ENCODE data around the gene VPS37B.
"Not testable (repeated sequence)": the region's sequence is repeated elsewhere in the genome, so short reads cannot be mapped to it uniquely, and the experiment has no call there.

Gene VPS37B

DNA sequence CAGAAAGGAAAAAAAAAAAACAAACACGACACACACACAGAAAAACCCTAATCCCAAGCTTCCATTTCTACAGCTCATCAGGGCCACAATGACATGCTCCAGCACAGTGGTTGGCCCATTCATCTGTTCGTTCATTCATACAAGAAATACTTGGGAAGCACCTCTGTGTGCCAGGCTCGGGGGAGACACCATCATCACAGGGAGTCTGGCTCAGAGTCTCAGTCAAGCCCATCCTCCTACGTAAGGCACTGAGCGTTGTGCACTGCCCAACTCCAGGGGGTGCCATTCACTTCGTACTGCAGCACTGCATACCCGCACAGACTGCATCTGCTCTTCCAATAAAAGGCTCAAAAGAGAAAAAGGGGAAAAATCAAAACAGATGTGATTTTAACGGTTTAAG is 15.3 kb downstream of the VPS37B start:
- DNase-seq, result no peak

DNA sequence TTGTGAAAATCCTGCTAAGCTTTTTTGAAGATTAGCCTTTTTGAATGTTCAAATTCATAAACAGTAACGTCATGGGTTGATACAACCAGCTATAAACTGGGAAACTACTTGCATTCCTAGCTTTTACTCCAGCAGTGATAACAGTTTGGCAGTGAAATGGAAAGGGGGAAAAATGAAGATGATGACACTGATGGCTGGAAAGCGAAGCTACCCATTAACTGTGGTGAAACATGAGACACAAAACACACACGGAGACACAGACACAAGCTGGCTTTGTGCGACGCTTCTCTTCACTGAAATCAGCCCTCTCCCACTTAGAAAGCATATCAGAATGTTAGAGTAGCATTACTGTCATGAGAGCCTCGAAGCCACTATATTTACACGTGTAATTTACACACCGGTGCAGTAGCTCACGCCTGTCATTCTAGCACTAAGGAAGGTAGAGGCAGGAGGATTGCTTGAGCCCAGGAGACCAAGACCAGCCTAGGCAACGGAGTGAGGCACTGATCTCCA is 15.7 kb downstream of the VPS37B start:
- no peak for DNase-seq

DNA sequence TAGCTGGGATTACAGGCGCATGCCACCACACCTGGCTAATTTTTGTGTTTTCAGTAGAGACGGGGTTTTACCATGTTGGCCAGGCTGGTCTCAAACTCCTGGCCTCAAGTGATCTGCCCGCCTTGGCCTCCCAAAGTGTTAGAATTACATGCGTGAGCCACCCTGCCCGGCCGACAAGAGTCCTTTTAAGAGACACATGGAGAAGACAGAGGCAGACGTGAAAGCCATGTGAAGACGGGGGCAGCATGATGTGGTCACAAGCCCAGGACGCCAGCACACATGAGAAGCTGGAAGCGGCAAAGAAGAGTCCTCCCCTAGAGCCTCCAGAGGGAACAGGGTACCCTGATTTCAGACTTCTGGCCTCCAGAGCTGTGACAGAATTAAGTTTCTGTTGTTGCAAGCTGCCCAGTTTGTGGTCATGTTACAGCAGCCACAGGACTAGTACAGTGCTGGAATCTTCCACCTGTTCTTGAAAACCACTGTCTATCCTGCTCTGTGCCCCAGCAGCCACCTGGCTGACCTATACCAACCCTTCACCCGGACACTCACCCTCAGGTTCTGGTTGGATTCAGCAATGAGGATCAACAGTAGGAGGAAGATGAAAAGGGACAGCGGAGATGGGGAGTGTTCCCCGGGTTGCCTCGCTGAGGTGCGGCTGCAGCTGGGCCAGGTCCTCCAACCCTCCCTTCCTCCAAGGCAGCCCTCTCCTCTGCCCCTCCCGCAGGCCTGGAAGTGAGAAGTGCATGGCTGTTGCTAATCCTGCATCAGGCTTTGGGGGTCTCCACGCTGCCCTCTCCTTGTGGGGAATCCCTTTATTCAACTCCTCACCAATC is 16.9 kb downstream of the VPS37B start:
- no peak for DNase-seq

DNA sequence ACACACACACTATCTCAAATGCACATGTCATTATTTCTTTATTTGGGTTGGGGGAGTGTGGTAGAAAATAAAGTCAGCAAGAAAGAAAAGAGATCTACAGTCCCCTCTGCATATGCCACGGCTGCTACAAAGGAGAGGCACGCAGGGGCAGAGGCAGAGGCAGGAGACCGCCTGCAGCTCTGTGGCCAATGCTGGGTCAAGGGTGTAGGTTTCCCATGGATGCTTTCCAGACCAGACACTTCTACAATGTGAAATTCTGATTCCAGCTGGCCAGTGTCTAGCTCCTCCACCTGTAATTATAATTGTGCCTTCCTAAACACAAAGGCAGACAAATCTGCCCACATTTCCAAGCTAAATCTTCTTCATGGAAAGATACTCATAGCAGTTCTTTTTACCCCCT is 19.2 kb downstream of the VPS37B start:
- no peak for DNase-seq

DNA sequence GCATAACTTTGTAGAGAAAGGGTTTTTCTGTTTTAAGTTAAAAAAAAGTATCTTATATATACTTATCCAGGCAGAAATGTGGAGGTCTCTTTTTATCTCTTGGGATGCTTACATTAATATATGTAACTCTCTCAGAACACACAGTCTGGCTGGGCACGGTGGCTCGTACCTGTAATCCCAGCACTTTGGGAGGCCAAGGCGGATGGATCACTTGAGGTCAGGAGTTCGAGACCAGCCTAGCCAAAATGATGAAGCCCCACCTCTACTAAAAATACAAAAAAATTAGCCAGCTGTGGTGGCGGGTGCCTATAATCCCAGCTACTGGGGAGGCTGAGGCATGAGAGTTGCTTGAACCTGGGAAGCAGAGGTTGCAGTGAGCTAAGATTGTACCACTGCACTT is 19.6 kb downstream of the VPS37B start:
- DNase-seq, result not testable (repeated sequence)

DNA sequence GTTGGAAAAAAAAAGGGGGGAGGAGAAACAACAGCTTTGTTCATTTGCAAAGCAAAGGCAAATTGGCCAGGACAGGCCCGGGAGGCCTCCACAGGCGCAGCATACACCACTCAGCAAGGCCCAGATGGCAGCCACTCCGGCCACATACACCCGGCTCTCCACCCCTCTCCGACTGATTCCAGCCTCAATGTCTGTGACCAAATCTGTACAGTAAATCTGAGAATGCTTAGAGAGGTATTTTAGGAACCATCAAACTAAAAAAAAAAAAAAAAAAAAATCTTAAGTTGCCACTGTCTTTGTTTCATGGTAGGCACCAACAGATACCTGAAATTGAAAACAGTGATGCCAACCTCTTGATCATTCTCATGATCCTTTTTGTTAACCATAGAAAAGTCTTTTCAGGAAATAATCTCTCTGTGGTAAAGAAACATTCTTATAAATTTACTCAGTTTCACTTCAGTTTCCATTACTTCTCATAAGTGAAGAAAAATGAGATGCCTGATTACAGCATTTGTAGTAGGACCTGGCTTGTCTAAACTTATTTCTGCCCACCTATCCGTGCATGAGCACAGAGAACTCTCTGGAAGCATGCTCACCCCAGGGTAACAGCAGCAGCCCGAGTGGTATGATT is 20.2 kb downstream of the VPS37B start:
- no peak for DNase-seq

DNA sequence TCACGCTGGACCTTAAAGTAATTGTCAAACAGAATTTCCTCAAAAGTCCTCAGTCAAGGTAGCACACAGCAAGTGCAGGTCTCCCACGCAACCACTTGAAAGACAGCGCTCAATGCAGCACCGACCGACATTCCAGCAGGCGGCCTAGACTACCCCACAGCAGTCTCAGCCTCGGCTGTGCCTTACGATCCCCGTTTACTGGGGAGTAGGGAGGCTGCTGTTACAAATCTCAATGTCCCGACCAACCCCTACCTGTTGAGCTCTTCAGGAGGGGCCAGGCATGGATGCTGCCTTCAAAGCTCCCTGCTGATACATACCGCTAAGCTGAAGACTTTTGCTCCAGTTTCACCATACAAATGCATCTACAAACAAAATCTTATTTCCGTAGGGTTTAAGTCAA is 21.8 kb downstream of the VPS37B start:
- peak; percentile 36 for DNase-seq

DNA sequence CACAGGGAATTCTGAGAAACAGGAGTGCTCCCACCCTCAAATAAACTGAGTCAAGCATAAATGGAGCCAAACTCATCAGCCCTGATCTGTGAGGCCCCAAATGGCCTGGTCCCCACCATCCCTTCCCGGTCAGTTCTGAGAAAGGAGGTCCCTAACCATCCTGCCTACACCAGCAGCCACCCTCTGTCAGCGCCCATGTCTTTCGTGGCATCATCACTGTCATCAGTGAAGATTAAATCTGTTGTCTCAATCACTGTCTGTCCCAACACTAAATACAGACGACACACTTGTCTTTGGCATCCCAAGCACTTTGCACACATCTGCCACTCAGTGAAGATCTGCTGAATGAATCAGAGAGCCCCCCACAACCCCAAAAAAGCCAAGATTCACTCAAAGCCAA is 22.4 kb downstream of the VPS37B start:
- no peak for DNase-seq

DNA sequence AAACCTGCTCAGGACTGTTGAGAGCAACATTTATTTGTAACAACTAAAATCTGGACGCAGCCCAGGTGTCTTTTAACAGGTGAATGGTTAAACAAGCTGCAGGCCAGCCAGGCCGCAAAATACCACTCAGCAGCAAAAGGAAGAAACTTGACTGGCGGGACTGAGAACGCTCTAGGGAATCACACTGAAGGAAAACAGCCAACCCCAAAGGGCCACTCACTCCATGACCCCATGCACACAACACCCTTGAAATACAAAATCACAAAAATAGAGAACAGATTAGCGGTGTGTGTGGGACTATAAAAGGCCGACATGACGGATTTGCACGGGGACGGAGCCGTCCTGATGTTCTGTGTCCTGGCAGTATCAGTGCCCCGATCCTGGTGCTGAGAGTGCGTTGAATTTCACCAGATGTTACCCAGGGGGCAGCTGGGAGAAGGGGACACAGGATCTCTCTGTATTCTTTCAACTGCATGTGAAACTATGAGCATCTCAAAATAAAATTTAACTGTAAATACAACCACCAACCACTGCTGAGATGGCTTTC is 23.0 kb downstream of the VPS37B start:
- DNase-seq, result no peak

DNA sequence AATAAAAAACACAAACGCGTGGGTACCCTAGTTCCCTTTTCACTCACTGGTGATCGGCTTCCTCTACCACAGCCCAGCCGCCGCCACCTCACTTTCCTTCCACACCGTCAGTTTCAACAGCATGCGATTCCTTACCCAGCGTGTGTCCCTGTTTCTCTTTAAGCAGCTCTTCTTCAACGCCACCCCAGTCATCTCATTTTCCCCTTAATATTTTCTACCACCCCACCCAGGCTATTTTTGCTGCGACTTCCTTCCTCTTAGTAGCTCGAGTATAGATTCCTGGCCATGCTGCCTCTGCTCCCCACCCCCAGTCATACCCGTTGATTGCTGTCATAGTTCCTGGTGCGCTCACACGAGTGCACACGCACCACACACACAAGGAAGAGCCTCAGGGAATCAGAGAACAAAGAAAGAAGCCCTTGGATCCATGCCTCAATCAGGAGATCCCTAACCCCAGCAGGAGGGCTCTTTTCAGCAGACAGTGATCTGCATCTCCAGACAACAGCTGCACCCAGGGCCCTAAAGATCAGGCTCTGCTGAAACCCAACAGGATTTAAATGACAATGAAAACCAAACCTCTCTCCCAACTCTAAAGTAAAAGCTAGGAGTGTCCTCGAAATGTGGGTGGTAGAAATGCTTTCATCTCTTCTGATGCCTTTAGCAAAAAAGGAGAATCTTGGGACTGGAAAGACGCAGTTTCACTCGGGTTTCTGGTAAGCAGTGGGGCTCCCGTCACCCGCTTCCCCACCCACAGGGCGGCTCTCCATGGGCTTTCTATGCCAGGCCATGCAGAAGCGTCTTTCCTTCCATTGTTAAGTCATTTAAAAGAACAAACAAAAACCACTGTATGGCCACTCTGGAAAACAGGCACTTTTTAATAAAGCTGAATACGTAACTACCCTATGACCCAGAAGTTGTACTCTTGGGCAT is 23.8 kb downstream of the VPS37B start:
- DNase-seq, result no peak

DNA sequence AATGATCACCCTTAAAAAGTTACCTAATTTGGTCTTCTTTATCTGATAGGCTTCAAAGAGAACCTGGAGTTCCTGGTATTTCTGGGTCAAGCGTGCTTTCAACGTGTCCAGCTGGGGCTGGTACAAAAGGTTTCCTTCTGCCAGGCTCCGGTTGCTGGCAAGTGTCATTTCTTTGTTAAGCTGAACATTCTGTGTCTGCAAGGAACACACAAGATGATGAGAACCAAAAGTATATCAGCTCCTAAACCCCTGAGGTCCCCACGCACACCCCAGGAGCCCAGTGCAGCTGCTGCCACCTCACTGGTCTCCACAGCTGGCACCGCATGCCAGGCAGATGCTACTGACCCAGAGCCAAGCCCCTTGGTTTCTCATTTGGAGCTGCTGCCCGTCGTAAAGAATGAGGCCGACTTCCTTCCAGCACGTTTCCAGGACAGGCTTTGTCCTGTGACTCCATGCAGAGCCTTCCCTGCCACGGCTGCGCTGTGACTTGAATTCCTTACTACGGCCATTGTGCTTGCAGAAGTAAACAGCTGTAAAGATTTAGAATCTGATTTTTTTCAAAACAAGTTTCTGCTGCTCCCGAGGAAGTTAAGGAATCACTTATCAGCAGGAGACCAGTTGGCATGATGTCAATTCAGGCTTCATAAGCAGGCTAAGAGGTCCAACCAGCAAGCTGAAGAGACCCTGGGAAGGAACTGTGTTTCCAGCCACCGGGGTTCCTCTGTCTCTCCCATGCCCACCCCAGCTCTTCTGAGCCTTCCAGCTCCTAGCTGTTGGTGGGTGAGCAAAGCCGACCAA is 24.9 kb downstream of the VPS37B start:
- DNase-seq, result no peak

DNA sequence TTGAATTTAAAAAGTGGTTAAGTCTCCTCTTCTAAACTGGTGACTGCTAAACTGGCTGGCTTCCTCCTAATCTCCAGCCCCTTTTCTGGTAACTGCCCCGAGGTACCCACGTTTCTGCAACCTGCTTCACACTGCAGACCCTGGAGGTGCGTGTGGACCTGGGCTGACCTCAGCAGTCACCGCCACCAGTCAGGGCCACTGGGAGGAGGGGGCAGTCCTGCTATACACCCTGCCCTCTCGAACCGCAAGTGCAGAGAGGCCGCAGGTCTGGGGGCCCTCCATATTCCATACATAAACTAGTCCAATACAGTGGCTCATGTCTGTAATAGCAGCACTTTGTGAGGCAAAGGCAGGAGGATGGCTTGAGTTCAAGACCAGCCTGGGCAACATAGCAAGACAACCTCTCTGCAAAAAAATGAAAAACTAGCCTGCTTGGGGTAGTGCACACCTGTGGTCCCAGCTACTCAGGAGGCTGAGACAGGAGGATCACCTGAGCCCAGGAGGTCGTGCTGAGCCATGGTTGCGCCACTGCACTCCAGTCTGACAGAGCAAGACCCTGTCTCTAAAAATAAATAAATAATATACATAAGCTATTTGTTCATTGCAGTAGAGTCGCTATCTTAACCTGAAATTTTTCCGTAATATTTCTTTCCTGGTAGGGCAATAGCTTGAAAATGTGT is 25.6 kb downstream of the VPS37B start:
- no peak for DNase-seq

DNA sequence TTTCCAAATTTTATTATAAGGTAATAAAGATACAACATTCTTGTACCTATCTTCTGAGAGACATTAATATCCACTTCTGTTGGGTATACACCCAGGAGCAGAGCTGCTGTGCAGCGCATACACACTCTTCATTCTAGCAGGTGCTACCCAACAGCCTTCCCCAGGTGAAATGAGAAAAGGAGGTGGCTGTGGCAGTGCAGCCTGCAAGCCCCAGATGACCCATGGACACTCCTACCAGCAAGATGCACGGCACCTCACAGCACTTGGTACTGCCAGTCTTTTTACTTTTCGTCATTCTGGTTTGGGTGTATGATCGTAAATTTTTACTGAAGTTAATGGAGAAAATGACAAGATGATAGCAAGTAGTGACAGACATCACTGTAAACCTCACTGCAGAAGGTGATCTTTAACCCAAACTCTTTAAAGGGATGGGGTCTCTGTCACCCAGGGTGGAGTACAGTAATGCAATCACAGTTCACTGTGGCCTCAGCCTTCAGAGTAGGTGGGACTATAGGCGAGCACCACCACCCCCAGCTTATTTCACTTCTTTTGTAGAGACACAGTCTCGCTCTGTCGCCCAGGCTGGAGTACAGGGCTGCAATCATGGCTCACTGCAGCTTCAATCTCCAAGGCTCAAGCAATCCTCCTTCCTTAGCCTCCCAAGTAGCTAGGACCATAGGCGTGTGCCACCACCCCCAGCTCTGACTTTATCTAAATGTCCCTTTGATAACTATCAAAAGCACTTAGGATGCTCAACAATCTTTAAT is 26.5 kb downstream of the VPS37B start:
- no peak for DNase-seq

DNA sequence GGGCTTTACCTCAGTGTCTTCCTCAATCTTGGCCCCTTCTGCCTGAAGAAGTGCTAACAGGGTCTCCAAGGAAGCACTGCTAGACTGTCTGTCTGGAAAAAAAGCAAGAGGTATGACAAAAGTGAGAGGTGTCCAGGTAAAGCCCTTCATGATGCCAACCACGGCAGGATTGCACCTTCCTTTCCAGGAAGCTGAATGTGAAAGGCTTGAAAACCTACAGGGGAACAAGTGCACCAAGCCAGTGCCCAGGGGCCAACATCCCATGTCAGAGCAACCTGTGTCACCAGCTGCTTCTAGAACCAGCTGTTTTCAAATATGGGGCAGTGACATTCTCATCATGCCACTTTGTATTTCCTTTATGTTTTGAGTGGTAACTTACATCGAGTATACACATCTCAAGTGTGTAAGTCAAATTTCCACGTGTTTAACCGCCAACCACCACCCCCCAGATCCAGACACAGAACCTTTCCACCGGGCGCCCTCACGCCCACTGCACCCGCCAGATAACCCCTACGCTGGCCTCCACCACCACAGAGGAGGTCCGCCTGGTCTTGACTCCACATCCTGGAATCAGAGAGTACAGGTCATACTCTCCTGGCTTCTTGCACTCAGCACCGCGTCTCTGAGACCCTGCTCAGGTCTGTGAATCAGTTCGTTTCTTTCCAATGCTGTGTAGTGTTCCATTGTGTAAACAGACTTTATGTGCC is 27.3 kb downstream of the VPS37B start:
- no peak for DNase-seq

DNA sequence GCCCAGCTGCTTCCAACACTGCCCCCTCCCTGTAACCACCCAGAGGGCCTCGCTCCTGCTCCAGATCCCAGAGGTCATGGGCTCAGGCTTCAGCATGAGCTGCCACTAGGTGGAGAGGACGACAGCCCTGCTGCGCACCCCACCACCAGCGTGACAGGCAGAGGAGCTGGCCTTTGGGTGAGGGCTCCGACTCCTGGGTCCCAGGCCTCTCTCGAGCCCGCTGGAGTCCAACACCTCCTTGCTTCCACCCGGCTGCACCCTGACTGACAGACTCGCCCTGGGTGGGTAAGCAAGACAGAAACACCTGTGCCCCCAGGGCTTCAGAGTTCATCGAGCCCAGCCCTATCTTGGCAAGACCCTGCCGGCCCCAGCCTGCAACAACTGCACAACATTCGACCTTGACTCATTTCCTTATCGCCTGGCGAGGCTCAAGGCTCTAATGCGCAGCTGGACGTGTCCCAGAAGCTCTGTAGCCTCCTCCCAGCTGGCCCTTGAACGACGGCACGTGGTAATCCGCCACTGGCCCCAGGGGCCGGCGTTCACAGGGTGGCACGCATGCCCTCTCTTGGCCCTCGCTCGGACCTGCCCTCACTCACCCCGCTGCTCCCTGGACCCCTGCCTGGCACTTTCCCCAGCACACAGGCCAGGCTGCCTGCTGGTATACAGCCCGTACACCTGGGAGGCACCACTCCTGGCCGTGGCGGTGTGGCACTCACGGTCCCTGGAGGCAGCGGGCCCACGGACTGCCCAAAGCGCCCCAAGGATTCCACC is 28.0 kb downstream of the VPS37B start:
- no peak for DNase-seq

DNA sequence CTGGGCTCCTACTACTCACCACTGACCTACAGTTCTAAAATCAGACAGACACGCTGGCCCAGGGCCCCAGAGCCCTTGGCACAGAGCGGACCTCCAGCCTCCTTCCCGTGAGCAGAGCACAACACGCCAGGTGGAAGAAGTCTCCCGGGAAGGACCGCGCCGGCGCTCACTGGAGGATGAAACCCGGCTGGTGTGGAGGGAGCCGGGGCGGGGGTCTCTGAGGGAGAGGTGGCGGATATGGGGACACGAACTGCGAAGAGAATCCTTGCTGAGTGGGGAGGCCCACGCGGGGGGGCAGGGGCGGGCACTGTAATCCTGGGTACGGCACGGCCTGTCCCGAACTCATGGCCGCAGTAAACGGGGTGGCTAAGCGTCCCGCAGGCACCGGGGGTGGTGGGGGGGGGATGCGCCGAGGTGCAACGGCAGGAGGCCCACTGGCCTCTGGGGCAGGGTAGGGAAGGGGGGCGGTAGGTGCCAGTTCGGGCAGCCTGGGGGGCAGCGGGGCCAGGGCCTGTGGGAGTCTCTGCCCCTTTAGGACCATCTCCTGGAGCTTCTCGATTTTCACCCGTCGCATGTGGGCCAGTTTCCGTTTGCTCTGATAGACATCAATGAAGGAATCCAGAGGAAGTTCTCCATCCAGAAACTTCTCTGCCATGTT is 28.8 kb downstream of the VPS37B start:
- DNase-seq, result no peak

DNA sequence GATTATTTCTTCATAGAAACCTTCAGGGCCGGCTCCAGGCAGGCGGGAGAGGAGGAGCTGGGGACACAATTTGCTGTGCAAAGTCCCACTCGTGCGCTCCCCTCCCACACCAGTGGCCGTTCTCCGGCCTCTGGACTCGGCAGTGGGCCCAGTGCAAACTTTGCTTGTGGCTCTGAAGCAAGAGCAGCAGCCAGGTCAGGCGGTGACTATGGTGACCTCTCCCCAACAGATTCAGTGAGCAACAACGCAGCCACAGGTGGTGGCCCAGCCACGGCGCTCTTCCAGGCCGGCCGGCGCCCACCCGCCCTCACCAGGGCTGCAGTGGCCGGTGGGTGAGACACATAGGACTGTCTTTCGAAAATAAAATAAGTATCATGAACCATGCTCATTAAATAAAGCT is 29.5 kb downstream of the VPS37B start:
- DNase-seq, result no peak
